SK-N-SH treated with all-trans-retinoic acid at 6 μM for 48 hours (cell line): ENCODE results near the gene C3orf18.

Source experiments
- ATAC-seq: fragments of 200-7000 bp; cut with Tn5 transposase; 3 replicates; pipeline ENCODE4 v1.9.1; 2020; ENCODE audit warnings: mild to moderate bottlenecking, moderate library complexity
- ARNTL ChIP-seq: fragments of 450-650 bp; formaldehyde crosslinking; IDR thresholded peaks from 2 replicates; pipeline ENCODE4 v1.5.0; 2020; ENCODE audit warnings: low read depth, mild to moderate bottlenecking, moderate library complexity, borderline replicate concordance
- BACH2 ChIP-seq: fragments of 250-450 bp; sonication (Bioruptor Pico); IDR thresholded peaks from 2 replicates; pipeline ENCODE4 v1.9.0; 2021; ENCODE audit warnings: mild to moderate bottlenecking, borderline replicate concordance
- ESRRG ChIP-seq: fragments of 250-450 bp; sonication (Bioruptor Pico); IDR thresholded peaks from 2 replicates; pipeline ENCODE4 v1.6.1; 2021; ENCODE audit warnings: mild to moderate bottlenecking
- GLIS3 ChIP-seq: fragments of 250-450 bp; sonication (Bioruptor Pico); IDR thresholded peaks from 2 replicates; pipeline ENCODE4 v1.5.0; 2020; ENCODE audit warnings: mild to moderate bottlenecking, moderate library complexity
- ISL1 ChIP-seq: fragments of 250-450 bp; sonication (Bioruptor Pico); IDR thresholded peaks from 2 replicates; pipeline ENCODE4 v2.1.2; 2022; ENCODE audit warnings: mild to moderate bottlenecking, moderate library complexity
- OSR1 ChIP-seq: fragments of 250-450 bp; sonication (Bioruptor Pico); IDR thresholded peaks from 2 replicates; pipeline ENCODE4 v1.8.0; 2022; ENCODE audit warnings: moderate library complexity, mild to moderate bottlenecking, inconsistent platforms
- PPARA ChIP-seq: fragments of 250-450 bp; sonication (Bioruptor Pico); IDR thresholded peaks from 2 replicates; pipeline ENCODE4 v1.5.0; 2020; ENCODE audit warnings: mild to moderate bottlenecking, borderline replicate concordance
- RARB ChIP-seq: fragments of 250-450 bp; sonication (Bioruptor Pico); IDR thresholded peaks from 2 replicates; pipeline ENCODE4 v1.8.0; 2021; ENCODE audit warnings: mild to moderate bottlenecking, moderate library complexity
- SNAI2 ChIP-seq: fragments of 250-450 bp; sonication (Bioruptor Pico); IDR thresholded peaks from 2 replicates; pipeline ENCODE4 v1.5.0; 2020; ENCODE audit warnings: mild to moderate bottlenecking, moderate library complexity
- TOX ChIP-seq: fragments of 250-450 bp; sonication (Bioruptor Pico); IDR thresholded peaks from 2 replicates; pipeline ENCODE4 v1.8.0; 2021; ENCODE audit warnings: mild to moderate bottlenecking, moderate library complexity, borderline replicate concordance
- ZC3H10 ChIP-seq: fragments of 250-450 bp; sonication (Bioruptor Pico); IDR thresholded peaks from 2 replicates; pipeline ENCODE4 v1.5.1; 2021; ENCODE audit warnings: mild to moderate bottlenecking, moderate library complexity
- ZFP3 ChIP-seq: fragments of 250-450 bp; sonication (Bioruptor Pico); IDR thresholded peaks from 2 replicates; pipeline ENCODE4 v1.5.0; 2020; ENCODE audit warnings: mild to moderate bottlenecking, moderate library complexity
- ZFP30 ChIP-seq: fragments of 450-650 bp; formaldehyde crosslinking; IDR thresholded peaks from 2 replicates; pipeline ENCODE4 v1.5.0; 2022; ENCODE audit warnings: mild to moderate bottlenecking, moderate library complexity
- ZNF565 ChIP-seq: fragments of 450-650 bp; formaldehyde crosslinking; conservative IDR thresholded peaks from 2 replicates; pipeline ENCODE4 v1.5.0; 2020; ENCODE audit warnings: low read depth, mild to moderate bottlenecking, moderate library complexity
- ZNF70 ChIP-seq: fragments of 450-650 bp; formaldehyde crosslinking; IDR thresholded peaks from 2 replicates; pipeline ENCODE4 v1.5.0; 2020; ENCODE audit warnings: mild to moderate bottlenecking, moderate library complexity
- TF ChIP-seq, protein P1 (sequence below): fragments of 250-450 bp; sonication (Bioruptor Pico); IDR thresholded peaks from 2 replicates; pipeline ENCODE4 v1.5.1; 2020; ENCODE audit warnings: low read depth, mild to moderate bottlenecking, moderate library complexity
- TF ChIP-seq, protein P2 (sequence below): fragments of 250-450 bp; sonication (Bioruptor Pico); IDR thresholded peaks from 2 replicates; pipeline ENCODE4 v1.8.0; 2020; ENCODE audit warnings: mild to moderate bottlenecking, moderate library complexity, borderline replicate concordance
- TF ChIP-seq, protein P3 (sequence below): fragments of 250-450 bp; sonication (Bioruptor Pico); IDR thresholded peaks from 2 replicates; pipeline ENCODE4 v1.5.1; 2021; ENCODE audit warnings: mild to moderate bottlenecking, moderate library complexity
- TF ChIP-seq, protein P4 (sequence below): fragments of 250-450 bp; sonication (Bioruptor Pico); IDR thresholded peaks from 2 replicates; pipeline ENCODE4 v1.8.0; 2021; ENCODE audit warnings: low read depth, mild to moderate bottlenecking, moderate library complexity, borderline replicate concordance
- TF ChIP-seq, protein P5 (sequence below): fragments of 250-450 bp; sonication (Bioruptor Pico); IDR thresholded peaks from 2 replicates; pipeline ENCODE4 v1.5.0; 2020; ENCODE audit warnings: mild to moderate bottlenecking, moderate library complexity

C3orf18 gene

DNA sequence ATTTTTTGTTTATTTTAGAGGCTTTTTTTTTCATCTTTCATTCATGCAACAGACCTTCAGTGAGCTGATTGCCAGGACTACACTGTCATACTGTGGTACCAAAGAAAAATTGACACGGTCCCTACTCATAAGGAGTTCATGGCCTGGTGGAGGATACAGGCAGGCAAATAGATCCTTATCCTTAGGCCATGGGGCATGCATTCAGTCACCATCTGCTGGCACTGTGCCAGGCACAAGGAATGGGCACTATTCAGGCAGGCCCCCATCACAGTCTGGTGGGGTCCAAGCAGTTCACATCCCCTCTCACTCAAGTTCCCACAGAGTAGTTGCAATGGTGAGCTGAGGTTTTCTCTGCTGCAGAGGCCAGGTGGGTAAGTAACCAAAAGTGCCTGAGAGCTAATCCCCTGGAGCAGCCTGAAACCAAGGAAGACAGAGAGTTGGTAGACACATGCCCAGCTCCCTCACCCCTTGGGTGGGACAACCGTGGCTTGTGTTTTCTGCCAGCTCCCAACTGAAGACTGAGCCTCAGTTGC is 26.8 kb upstream of the C3orf18 start:
- no peak for ATAC-seq
- no peak for TF ChIP-seq SNAI2 (CRISPR knock-in tag)
- TF ChIP-seq, protein P1, sequence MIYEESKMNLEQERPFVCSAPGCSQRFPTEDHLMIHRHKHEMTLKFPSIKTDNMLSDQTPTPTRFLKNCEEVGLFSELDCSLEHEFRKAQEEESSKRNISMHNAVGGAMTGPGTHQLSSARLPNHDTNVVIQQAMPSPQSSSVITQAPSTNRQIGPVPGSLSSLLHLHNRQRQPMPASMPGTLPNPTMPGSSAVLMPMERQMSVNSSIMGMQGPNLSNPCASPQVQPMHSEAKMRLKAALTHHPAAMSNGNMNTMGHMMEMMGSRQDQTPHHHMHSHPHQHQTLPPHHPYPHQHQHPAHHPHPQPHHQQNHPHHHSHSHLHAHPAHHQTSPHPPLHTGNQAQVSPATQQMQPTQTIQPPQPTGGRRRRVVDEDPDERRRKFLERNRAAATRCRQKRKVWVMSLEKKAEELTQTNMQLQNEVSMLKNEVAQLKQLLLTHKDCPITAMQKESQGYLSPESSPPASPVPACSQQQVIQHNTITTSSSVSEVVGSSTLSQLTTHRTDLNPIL (CRISPR knock-in tag) = no peak
- TF ChIP-seq TOX = no peak
- TF ChIP-seq, protein P2, sequence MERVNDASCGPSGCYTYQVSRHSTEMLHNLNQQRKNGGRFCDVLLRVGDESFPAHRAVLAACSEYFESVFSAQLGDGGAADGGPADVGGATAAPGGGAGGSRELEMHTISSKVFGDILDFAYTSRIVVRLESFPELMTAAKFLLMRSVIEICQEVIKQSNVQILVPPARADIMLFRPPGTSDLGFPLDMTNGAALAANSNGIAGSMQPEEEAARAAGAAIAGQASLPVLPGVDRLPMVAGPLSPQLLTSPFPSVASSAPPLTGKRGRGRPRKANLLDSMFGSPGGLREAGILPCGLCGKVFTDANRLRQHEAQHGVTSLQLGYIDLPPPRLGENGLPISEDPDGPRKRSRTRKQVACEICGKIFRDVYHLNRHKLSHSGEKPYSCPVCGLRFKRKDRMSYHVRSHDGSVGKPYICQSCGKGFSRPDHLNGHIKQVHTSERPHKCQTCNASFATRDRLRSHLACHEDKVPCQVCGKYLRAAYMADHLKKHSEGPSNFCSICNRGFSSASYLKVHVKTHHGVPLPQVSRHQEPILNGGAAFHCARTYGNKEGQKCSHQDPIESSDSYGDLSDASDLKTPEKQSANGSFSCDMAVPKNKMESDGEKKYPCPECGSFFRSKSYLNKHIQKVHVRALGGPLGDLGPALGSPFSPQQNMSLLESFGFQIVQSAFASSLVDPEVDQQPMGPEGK (CRISPR knock-in tag) = no peak
- TF ChIP-seq ZNF70 (CRISPR knock-in tag) = no peak
- TF ChIP-seq BACH2 (CRISPR knock-in tag) = no peak
- TF ChIP-seq ISL1 (CRISPR knock-in tag) = no peak
- TF ChIP-seq PPARA (CRISPR knock-in tag) = no peak
- TF ChIP-seq ZFP3 (CRISPR knock-in tag) = no peak
- TF ChIP-seq ZNF565 (CRISPR knock-in tag) = no peak
- TF ChIP-seq, protein P3, sequence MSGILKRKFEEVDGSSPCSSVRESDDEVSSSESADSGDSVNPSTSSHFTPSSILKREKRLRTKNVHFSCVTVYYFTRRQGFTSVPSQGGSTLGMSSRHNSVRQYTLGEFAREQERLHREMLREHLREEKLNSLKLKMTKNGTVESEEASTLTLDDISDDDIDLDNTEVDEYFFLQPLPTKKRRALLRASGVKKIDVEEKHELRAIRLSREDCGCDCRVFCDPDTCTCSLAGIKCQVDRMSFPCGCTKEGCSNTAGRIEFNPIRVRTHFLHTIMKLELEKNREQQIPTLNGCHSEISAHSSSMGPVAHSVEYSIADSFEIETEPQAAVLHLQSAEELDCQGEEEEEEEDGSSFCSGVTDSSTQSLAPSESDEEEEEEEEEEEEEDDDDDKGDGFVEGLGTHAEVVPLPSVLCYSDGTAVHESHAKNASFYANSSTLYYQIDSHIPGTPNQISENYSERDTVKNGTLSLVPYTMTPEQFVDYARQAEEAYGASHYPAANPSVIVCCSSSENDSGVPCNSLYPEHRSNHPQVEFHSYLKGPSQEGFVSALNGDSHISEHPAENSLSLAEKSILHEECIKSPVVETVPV (CRISPR knock-in tag) = no peak
- TF ChIP-seq, protein P4, sequence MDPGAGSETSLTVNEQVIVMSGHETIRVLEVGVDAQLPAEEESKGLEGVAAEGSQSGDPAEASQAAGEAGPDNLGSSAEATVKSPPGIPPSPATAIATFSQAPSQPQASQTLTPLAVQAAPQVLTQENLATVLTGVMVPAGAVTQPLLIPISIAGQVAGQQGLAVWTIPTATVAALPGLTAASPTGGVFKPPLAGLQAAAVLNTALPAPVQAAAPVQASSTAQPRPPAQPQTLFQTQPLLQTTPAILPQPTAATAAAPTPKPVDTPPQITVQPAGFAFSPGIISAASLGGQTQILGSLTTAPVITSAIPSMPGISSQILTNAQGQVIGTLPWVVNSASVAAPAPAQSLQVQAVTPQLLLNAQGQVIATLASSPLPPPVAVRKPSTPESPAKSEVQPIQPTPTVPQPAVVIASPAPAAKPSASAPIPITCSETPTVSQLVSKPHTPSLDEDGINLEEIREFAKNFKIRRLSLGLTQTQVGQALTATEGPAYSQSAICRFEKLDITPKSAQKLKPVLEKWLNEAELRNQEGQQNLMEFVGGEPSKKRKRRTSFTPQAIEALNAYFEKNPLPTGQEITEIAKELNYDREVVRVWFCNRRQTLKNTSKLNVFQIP (CRISPR knock-in tag) = no peak
- TF ChIP-seq ESRRG = no peak
- TF ChIP-seq RARB = no peak
- TF ChIP-seq, protein P5, sequence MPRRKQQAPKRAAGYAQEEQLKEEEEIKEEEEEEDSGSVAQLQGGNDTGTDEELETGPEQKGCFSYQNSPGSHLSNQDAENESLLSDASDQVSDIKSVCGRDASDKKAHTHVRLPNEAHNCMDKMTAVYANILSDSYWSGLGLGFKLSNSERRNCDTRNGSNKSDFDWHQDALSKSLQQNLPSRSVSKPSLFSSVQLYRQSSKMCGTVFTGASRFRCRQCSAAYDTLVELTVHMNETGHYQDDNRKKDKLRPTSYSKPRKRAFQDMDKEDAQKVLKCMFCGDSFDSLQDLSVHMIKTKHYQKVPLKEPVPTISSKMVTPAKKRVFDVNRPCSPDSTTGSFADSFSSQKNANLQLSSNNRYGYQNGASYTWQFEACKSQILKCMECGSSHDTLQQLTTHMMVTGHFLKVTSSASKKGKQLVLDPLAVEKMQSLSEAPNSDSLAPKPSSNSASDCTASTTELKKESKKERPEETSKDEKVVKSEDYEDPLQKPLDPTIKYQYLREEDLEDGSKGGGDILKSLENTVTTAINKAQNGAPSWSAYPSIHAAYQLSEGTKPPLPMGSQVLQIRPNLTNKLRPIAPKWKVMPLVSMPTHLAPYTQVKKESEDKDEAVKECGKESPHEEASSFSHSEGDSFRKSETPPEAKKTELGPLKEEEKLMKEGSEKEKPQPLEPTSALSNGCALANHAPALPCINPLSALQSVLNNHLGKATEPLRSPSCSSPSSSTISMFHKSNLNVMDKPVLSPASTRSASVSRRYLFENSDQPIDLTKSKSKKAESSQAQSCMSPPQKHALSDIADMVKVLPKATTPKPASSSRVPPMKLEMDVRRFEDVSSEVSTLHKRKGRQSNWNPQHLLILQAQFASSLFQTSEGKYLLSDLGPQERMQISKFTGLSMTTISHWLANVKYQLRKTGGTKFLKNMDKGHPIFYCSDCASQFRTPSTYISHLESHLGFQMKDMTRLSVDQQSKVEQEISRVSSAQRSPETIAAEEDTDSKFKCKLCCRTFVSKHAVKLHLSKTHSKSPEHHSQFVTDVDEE (CRISPR knock-in tag) = no peak
- no peak for TF ChIP-seq ARNTL (CRISPR knock-in tag)
- no peak for TF ChIP-seq ZFP30
- TF ChIP-seq GLIS3 (CRISPR knock-in tag) = no peak
- no peak for TF ChIP-seq OSR1 (CRISPR knock-in tag)
- TF ChIP-seq ZC3H10 (CRISPR knock-in tag) = no peak

DNA sequence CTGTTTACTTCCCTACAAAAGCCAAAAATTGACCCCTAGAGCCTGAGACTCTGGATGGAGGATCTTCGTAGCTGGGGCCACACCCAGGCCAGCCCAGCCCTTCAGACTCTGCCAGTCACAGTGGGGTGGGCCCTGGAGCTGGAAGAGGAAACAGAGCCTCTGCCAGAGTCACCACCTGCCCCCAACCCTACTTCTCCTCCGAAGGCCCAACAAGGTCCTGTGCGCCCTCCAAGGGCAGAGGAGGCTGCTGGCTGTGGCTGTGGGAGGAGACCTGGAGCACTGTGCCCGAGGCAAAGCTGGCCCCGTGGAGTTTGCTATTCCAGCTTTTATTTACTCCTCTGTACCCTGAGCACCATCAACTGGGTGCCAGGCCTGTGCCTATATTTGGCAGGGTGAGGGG is 25.0 kb upstream of the C3orf18 start:
- no peak for ATAC-seq
- TF ChIP-seq ZFP3 (CRISPR knock-in tag) = no peak
- TF ChIP-seq, protein P1 (CRISPR knock-in tag) = no peak
- TF ChIP-seq, protein P4 (CRISPR knock-in tag) = no peak
